Gastrocnemius medialis (tissue), 4 donors: ENCODE results near the gene SBNO1. TPM values are rescaled to one million over a fixed set of nuclear protein-coding genes. Genes with fewer than 3 reads are reported as not detected.
A peak's percentile ranks its signal among the peaks of the same experiment; 100 is the strongest.
"Not testable (repeated sequence)": the region's sequence is repeated elsewhere in the genome, so short reads cannot be mapped to it uniquely, and the experiment has no call there.

Experiments
- ATAC-seq, 2 donors: fragments of 150-250 bp; one replicate each; pipeline ENCODE4 v1.9.1; 2016
- DNase-seq, 2 donors: peaks; one replicate each; pipeline ENCODE4 v3.0.0-alpha.2; 2019
- H3K27ac ChIP-seq, 4 donors: fragments of 200-600 bp; sonication (generic); 1 replicate in 1 of 4; 2 replicates in 3 of 4; pipeline ENCODE4 v1.5.1; 2016 to 2018; ENCODE audit warnings: mild to moderate bottlenecking in 2 of 4, moderate library complexity in 1 of 4
- H3K27me3 ChIP-seq, 3 donors: fragments of 200-600 bp; sonication (generic) in 2 of 3; 1 replicate in 1 of 3; 2 replicates in 2 of 3; pipeline versions ENCODE4 v1.5.1 to v1.6.0; 2016 to 2019; ENCODE audit warnings: mild to moderate bottlenecking in 1 of 3, moderate library complexity in 1 of 3
- H3K36me3 ChIP-seq, 2 donors: fragments of 200-600 bp; sonication (generic) in 1 of 2; one replicate each; pipeline ENCODE4 v1.5.1; 2017 to 2018
- H3K4me1 ChIP-seq, 2 donors: fragments of 200-600 bp; sonication (generic) in 1 of 2; one replicate each; pipeline ENCODE4 v1.5.1; 2016 to 2017; ENCODE audit warnings: mild to moderate bottlenecking in 2 of 2
- H3K4me3 ChIP-seq, 4 donors: fragments of 200-600 bp; sonication (generic) in 3 of 4; 1 replicate in 1 of 4; 2 replicates in 3 of 4; pipeline ENCODE4 v1.5.1; 2016 to 2019; ENCODE audit warnings: mild to moderate bottlenecking in 2 of 4
- H3K9me3 ChIP-seq, 3 donors: fragments of 200-600 bp; sonication (generic) in 2 of 3; 1 replicate in 1 of 3; 2 replicates in 2 of 3; pipeline ENCODE4 v1.5.1; 2016 to 2019
- CTCF ChIP-seq, 5 experiments: fragments of 450-650 bp in 3 of 5; fragments of 200-600 bp in 2 of 5; sonication (generic) in 2 of 5; IDR thresholded peaks in 4 of 5; conservative IDR thresholded peaks in 1 of 5; 1 replicate in 4 of 5; 2 replicates in 1 of 5; pipeline ENCODE4 v1.5.1; 2016 to 2019; ENCODE audit warnings: antibody characterized with exemption in 5 of 5, mild to moderate bottlenecking in 3 of 5, moderate library complexity in 3 of 5
- POLR2A ChIP-seq, 2 donors: fragments of 450-650 bp; IDR thresholded peaks; one replicate each; pipeline ENCODE4 v1.6.1; 2017; ENCODE audit warnings: antibody characterized with exemption in 2 of 2, mild to moderate bottlenecking in 2 of 2, moderate library complexity in 2 of 2
- in situ Hi-C, 4 donors: fragments of 200-750 bp; cut with MboI; loops; one replicate each; pipeline versions ENCODE4 v1.15.0 to v1.8.0; 2017; ENCODE audit warnings: low sequenced_read_pairs in 4 of 4
- intact Hi-C: fragments of 100-400 bp; cut with DNase I; formaldehyde crosslinking; loops from one replicate; pipeline ENCODE4 v1.15.1; 2023; ENCODE audit warnings: low total_unique reads
- total RNA-seq, 4 donors: library from RNA; depleted of rRNA; stranded (reverse); fragments of >200 nt; gene quantifications; one replicate each; pipeline versions ENCODE4 v1.1.0 to v1.2.3, GENCODE V29; 2016

Gene SBNO1
- total RNA-seq, 4 donors from 2014 or later, result 26.6 to 29.9 (median 28.8) TPM

DNA sequence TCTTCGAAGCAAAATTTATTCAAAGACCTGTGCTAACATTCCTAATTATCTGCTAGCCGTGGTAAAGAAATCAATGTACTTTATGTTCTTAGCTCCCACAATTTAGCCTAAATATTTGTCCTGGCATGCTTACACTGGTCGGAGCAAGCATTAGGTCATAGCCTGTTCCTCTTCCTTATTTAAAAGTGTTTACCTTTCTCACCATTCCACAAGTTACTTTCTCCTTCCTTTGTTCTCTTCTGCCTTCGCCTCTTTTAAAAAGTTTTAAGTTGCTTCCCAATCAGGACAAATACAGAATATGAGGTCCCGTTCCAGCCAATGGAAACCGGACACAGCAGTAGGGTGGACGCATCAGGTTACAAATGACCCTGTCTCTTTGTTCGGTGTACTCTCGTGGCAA is 104.6 kb downstream of the SBNO1 start:
- ATAC-seq, result no peak
- H3K9me3 ChIP-seq, result no peaks in the 10 kb centered on the region
- no peak for DNase-seq
- no peaks in the 10 kb centered on the region for H3K4me1 ChIP-seq
- peaks cover 0 to 60% of the 10 kb centered on the region in 2 donors for H3K36me3 ChIP-seq
- no peak overlapping the region for H3K27ac ChIP-seq
- H3K4me3 ChIP-seq, result no peak overlapping the region
- intact Hi-C loops (no loop called here), in situ Hi-C loops (no loop called here)
- no peak for TF ChIP-seq POLR2A (IDR thresholded peaks at IDR 0.05)
- no peak for TF ChIP-seq CTCF (IDR thresholded peaks at IDR 0.05 in 4 of 5, conservative IDR thresholded peaks at IDR 0.05 in 1 of 5)
- H3K27me3 ChIP-seq, result no peaks in the 10 kb centered on the region

- no peak overlapping the region for H3K4me3 ChIP-seq
- TF ChIP-seq POLR2A (IDR thresholded peaks at IDR 0.05), result no peak
- no peak for TF ChIP-seq CTCF (IDR thresholded peaks at IDR 0.05 in 4 of 5, conservative IDR thresholded peaks at IDR 0.05 in 1 of 5)
- intact Hi-C loops, result no loop called here
- no peak for DNase-seq
- H3K9me3 ChIP-seq, result no peaks in the 10 kb centered on the region
- H3K36me3 ChIP-seq, result peaks cover 0 to 69% of the 10 kb centered on the region in 2 donors
- H3K4me1 ChIP-seq, result peaks cover 11 to 15% of the 10 kb centered on the region in 2 donors
- no peaks in the 10 kb centered on the region for H3K27me3 ChIP-seq
- in situ Hi-C loops, result no loop called here
- no peak overlapping the region for H3K27ac ChIP-seq
- ATAC-seq, result no peak
These were observed 106.1 kb downstream of the SBNO1 start for GRCh38 chr12:123258593-123258992.

- intact Hi-C loops, result no loop called here
- no peaks in the 10 kb centered on the region for H3K9me3 ChIP-seq
- H3K4me1 ChIP-seq, result peaks cover 34 to 42% of the 10 kb centered on the region in 2 donors
- in situ Hi-C loops, result no loop called here
- peak overlapping the region in 3 of 4 donors; percentile 11 to 59 (median 47) for H3K27ac ChIP-seq
- H3K36me3 ChIP-seq, result peaks cover 0 to 43% of the 10 kb centered on the region in 2 donors
- H3K4me3 ChIP-seq, result no peak overlapping the region
- no peaks in the 10 kb centered on the region for H3K27me3 ChIP-seq
- TF ChIP-seq CTCF (IDR thresholded peaks at IDR 0.05 in 4 of 5, conservative IDR thresholded peaks at IDR 0.05 in 1 of 5), result no peak
- TF ChIP-seq POLR2A (IDR thresholded peaks at IDR 0.05), result no peak
- no peak for ATAC-seq
- no peak for DNase-seq
These were observed 109.7 kb downstream of the SBNO1 start for GRCh38 chr12:123254853-123255446.

- peak; percentile 38 to 51 for ATAC-seq
- peak overlapping the region; percentile 11 to 59 (median 48) for H3K27ac ChIP-seq
- DNase-seq, result peak in 1 of 2 donors; percentile 41
These were observed 110.8 kb downstream of the SBNO1 start for GRCh38 chr12:123253641-123254459.

DNA sequence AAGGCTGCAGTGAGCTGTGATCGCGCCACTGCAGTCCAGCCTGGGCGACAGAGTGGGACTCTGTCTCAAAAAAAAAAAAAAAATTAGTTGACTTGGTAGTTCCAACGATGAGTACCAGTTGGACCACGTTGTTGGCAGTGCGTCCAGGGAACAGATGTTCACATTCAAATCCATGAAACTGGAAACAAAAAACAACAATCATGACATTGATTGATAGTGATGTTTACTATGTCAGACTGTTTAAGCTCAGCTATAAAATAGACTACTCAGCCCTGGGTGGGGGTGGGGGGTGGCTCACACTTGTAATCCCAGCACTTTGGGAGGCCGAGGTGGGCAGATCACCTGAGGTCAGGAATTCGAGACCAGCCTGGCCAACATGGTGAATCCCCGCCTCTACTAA is 112.3 kb downstream of the SBNO1 start:
- intact Hi-C loops, DNase-seq, in situ Hi-C loops, H3K27me3 ChIP-seq, H3K4me3 ChIP-seq, H3K9me3 ChIP-seq: not testable (repeated sequence)
- peaks cover 0 to 23% of the 10 kb centered on the region in 2 donors for H3K36me3 ChIP-seq
- ATAC-seq, result peak in 1 of 2 donors; percentile 32
- H3K4me1 ChIP-seq, result peaks cover 40 to 45% of the 10 kb centered on the region in 2 donors
- peak overlapping the region; percentile 53 to 80 (median 68) for H3K27ac ChIP-seq

More at GRCh38 chr12:123253641-123254459, 110.8 kb downstream of the SBNO1 start:
- Histone ChIP-seq H3K9me3 (no peaks in the 10 kb centered on the region), H3K36me3 (peaks cover 0 to 37% of the 10 kb centered on the region in 2 donors), H3K4me3 (no peak overlapping the region), H3K27me3 (no peaks in the 10 kb centered on the region), H3K4me1 (peaks cover 34 to 42% of the 10 kb centered on the region in 2 donors)
- TF ChIP-seq CTCF (IDR thresholded peaks at IDR 0.05 in 4 of 5, conservative IDR thresholded peaks at IDR 0.05 in 1 of 5), result no peak
- TF ChIP-seq POLR2A (IDR thresholded peaks at IDR 0.05), result no peak
- intact Hi-C loops, result no loop called here
- in situ Hi-C loops, result no loop called here
